Measurements from ENCODE around the gene TMEM154.

TMEM154 gene

GRCh38 chr4:152698089-152698499 lies 18.3 kb upstream of the TMEM154 start:
- TF ChIP-seq TAF1 (IDR thresholded peaks at IDR 0.05; ENCODE audit: low read depth) (no peak), REST (IDR thresholded peaks at IDR 0.05; ENCODE audit: low read depth) (no peak), CEBPB (IDR thresholded peaks at IDR 0.05) (no peak), NFIC (IDR thresholded peaks at IDR 0.05) (no peak), USF1 (IDR thresholded peaks at IDR 0.05) (no peak), CREB1 (IDR thresholded peaks at IDR 0.05; ENCODE audit: low read depth) (no peak)

GRCh38 chr4:152697284-152698088 lies 17.7 kb upstream of the TMEM154 start:
- no peak for TF ChIP-seq MAX (IDR thresholded peaks at IDR 0.05)
- no peak for TF ChIP-seq RAD21 (IDR thresholded peaks at IDR 0.05; ENCODE audit: low read depth)
- TF ChIP-seq TEAD4 (IDR thresholded peaks at IDR 0.05): no peak
- TF ChIP-seq USF1 (IDR thresholded peaks at IDR 0.05): no peak

- TF ChIP-seq TAF1 (IDR thresholded peaks at IDR 0.05; ENCODE audit: low read depth) (no peak), CREB1 (IDR thresholded peaks at IDR 0.05; ENCODE audit: low read depth) (no peak), ZBTB7A (IDR thresholded peaks at IDR 0.05; ENCODE audit: low read depth) (no peak), YY1 (IDR thresholded peaks at IDR 0.05; ENCODE audit: low read depth) (no peak), REST (IDR thresholded peaks at IDR 0.05; ENCODE audit: low read depth) (no peak), RAD21 (IDR thresholded peaks at IDR 0.05; ENCODE audit: low read depth) (no peak), NFIC (IDR thresholded peaks at IDR 0.05) (no peak), USF1 (IDR thresholded peaks at IDR 0.05) (no peak)
Measured at GRCh38 chr4:152696764-152697261, 17.0 kb upstream of the TMEM154 start.

GRCh38 chr4:152693871-152694270 lies 14.1 kb upstream of the TMEM154 start:
- TF ChIP-seq RAD21 (IDR thresholded peaks at IDR 0.05; ENCODE audit: low read depth) (no peak), YY1 (IDR thresholded peaks at IDR 0.05; ENCODE audit: low read depth) (no peak), NFIC (IDR thresholded peaks at IDR 0.05) (no peak), FOXM1 (IDR thresholded peaks at IDR 0.05; ENCODE audit: borderline replicate concordance, low read depth) (no peak), MAX (IDR thresholded peaks at IDR 0.05) (no peak), TEAD4 (IDR thresholded peaks at IDR 0.05) (no peak), ZBTB7A (IDR thresholded peaks at IDR 0.05; ENCODE audit: low read depth) (no peak)

GRCh38 chr4:152691761-152692160 lies 12.0 kb upstream of the TMEM154 start:
- TF ChIP-seq EGR1 (IDR thresholded peaks at IDR 0.05) (no peak), YY1 (IDR thresholded peaks at IDR 0.05; ENCODE audit: low read depth) (no peak), TAF1 (IDR thresholded peaks at IDR 0.05; ENCODE audit: low read depth) (no peak), NFIC (IDR thresholded peaks at IDR 0.05) (no peak), EP300 (IDR thresholded peaks at IDR 0.05; ENCODE audit: borderline replicate concordance) (no peak), ZBTB7A (IDR thresholded peaks at IDR 0.05; ENCODE audit: low read depth) (no peak), FOXM1 (IDR thresholded peaks at IDR 0.05; ENCODE audit: borderline replicate concordance, low read depth) (no peak), TEAD4 (IDR thresholded peaks at IDR 0.05) (no peak), USF1 (IDR thresholded peaks at IDR 0.05) (no peak), MAX (IDR thresholded peaks at IDR 0.05) (no peak), RAD21 (IDR thresholded peaks at IDR 0.05; ENCODE audit: low read depth) (no peak), CEBPB (IDR thresholded peaks at IDR 0.05) (no peak), CREB1 (IDR thresholded peaks at IDR 0.05; ENCODE audit: low read depth) (no peak)

Data from Ishikawa (cell line).